GM13977 (cell line): ENCODE measurements around the gene MUL1.
"Not testable (repeated sequence)": the region's sequence is repeated elsewhere in the genome, so short reads cannot be mapped to it uniquely, and the experiment has no call there.

Experiments
- DNase-seq: peaks from one replicate; pipeline ENCODE4 v3.0.0; 2012; ENCODE audit warnings: low spot score
- in situ Hi-C: fragments of 300-500 bp; cut with MboI; formaldehyde crosslinking; loops from one replicate; pipeline ENCODE4 v1.12.0; 2022; ENCODE audit warnings: low sequenced_read_pairs, low pct_unique_long_range_greater_than_20kb, mixed read lengths, inconsistent platforms; ENCODE audit not compliant: unreplicated experiment
- TF ChIP-seq, protein P1 (sequence below): IDR thresholded peaks from 2 replicates; pipeline ENCODE4 v1.5.1; 2012; ENCODE audit warnings: mild to moderate bottlenecking, control low read depth; ENCODE audit not compliant: insufficient read depth; ENCODE audit errors: extremely low read depth, missing control alignments

The MUL1 gene

GRCh38 chr1:20530901-20531300 is 22.9 kb upstream of the MUL1 start:
- TF ChIP-seq, protein P1, sequence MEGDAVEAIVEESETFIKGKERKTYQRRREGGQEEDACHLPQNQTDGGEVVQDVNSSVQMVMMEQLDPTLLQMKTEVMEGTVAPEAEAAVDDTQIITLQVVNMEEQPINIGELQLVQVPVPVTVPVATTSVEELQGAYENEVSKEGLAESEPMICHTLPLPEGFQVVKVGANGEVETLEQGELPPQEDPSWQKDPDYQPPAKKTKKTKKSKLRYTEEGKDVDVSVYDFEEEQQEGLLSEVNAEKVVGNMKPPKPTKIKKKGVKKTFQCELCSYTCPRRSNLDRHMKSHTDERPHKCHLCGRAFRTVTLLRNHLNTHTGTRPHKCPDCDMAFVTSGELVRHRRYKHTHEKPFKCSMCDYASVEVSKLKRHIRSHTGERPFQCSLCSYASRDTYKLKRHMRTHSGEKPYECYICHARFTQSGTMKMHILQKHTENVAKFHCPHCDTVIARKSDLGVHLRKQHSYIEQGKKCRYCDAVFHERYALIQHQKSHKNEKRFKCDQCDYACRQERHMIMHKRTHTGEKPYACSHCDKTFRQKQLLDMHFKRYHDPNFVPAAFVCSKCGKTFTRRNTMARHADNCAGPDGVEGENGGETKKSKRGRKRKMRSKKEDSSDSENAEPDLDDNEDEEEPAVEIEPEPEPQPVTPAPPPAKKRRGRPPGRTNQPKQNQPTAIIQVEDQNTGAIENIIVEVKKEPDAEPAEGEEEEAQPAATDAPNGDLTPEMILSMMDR = no peak
- DNase-seq = no peak
- in situ Hi-C loops = loop anchor here (25.0 kb wide), 1 partner anchor 106 kb away; the partner anchor contains the start of gene PINK1

- in situ Hi-C loops = loop anchor here (25.0 kb wide), 1 partner anchor 107 kb away; the partner anchor contains the start of gene PINK1
- TF ChIP-seq, protein P1 = no peak
- no peak for DNase-seq
These were observed 22.4 kb upstream of the MUL1 start for GRCh38 chr1:20530306-20530705.

- in situ Hi-C loops = loop anchor here (25.0 kb wide), 1 partner anchor 109 kb away; the partner anchor contains the start of gene PINK1
- TF ChIP-seq, protein P1 = no peak
- no peak for DNase-seq
These were observed 20.3 kb upstream of the MUL1 start for GRCh38 chr1:20528221-20528620.

DNA sequence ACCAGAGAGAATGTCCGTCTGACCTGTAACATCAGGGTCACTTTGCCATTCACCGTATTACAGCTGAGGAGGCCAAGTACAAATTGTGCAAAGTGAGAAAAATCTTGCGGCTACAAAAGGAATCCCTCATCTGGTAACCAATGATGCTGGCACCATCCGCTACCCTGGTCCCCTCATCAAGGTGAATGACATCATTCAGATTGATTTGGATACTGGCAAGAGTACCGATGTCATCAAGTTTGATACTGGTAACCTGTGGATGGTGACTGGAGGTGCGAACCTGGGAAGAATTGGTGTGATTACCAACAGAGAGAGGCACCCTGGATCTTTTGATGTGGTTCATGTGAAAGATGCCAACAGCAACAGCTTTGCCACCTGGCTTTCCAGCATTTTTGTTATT is 18.3 kb upstream of the MUL1 start:
- DNase-seq = no peak
- TF ChIP-seq, protein P1 = no peak
- in situ Hi-C loops = loop anchor here (25.0 kb wide), 1 partner anchor 111 kb away; the partner anchor contains the start of gene PINK1

GRCh38 chr1:20521960-20522861 is 14.3 kb upstream of the MUL1 start:
- in situ Hi-C loops = no loop called here
- DNase-seq = peak; percentile 54
- TF ChIP-seq, protein P1 = peak; percentile 92

DNA sequence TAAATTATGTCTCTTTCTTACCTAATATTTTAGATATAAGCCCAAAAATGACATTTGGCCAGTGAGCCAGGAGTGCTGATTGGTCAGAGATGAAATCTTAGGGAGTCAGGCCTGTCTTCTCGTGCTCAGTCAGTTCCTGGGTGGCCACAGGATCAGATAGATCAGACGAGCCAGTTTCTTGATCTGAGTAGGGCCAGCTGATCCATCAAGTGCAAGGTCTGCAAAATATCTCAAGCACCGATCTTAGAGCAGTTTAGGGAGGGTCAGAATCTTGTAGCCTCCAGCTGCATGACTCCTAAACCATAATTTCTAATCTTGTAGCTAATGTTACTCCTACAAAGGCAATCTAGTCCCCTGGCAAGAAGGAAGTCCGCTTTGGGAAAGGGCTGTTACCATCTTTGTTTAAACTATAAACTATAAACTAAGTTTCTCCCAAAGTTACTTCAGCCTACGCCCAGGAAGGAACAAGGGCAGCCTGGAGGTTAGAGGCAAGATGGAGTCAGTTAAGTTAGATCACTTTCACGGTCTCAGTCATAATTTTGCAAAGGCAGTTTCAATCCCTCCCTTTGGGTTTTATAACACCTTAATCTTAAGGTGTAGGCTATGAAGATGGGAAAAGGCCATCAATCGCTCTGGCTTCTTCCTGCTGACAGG is 11.8 kb upstream of the MUL1 start:
- DNase-seq, in situ Hi-C loops: not testable (repeated sequence)
